HG03108 (cell line): Measurements from ENCODE around the gene IZUMO1R.
A peak's percentile ranks its signal among the peaks of the same experiment; 100 is the strongest.
"Not testable (repeated sequence)": the region's sequence is repeated elsewhere in the genome, so short reads cannot be mapped to it uniquely, and the experiment has no call there.

ENCODE experiments used
- ATAC-seq: cut with Tn5 transposase; IDR thresholded peaks from one replicate; pipeline ENCODE4 v1.9.1; 2021; ENCODE audit warnings: moderate library complexity; ENCODE audit not compliant: unreplicated experiment

IZUMO1R gene

DNA sequence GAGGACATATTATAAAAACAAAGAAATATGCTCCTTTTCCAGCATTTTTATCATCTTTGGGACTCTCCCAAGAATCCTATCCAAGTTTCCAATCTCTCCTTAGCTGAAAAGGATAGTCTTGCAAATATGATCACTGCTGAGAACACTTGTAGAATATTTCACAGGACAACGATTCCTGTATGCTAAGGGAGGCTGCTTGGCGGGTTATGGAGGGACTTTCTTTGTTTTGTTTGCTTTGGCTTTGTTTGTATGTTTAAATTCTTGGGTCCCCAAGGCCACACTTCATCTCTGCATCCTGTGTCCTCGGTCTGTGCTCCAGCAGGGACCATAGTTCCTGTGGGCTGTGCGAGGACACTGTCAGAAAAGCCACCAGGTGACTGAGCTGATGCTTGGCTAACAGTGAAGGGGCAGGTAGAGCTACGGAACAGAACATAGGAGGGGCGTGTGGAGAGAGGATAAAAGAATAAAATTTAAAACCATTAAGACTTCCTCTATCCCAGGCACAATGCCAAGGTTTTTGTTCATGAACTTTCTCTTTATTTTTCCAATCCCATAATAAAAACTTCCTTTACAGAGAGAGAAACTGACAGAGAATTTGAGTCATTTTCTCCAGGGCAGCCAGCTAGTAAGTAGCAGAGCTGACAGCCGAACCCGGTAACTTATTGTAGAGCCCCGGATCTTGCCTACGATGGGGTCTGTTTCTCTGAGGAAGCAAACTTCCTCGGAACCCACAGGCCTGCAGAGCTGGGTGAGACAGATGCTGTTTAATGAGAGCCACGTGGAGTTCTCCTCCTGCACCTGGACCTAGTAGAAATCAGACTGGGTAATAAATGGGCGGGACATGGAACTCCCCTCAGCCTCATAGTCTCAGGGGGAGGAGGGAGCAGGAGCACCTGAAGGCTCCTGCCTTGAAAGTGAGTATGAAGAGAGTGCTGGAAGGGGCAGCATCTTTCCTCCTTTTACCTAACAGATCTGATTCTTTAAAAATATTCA, at the start of gene IZUMO1R:
Gene IZUMO1R, plus strand, starts transcription at position 615 of the 993 bp plus-strand sequence. CDS start 1,057 bp downstream, outside the sequence.
- ATAC-seq, result no peak

DNA sequence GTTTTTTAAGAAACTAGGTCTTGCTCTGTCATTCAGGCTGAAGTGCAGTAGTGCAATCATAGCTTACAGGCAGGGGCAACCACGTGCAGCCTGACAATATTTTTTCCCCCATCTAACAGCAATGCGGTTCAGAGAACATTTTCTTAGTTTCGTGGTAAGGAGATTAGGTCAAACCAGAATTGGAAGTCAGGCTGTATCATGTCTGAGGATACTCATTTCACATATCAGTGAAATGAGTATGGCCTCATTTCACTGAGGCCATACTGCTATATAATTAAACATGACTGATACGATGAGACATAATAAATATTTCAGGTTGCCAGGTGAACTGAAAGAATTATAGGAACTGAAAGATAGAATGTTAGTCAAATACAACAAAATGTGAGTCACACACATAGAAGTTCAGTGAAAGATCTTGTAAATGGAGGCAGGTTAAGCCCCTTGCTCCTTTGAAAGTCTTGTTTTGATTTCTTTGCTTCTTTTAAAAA, 32.5 kb upstream of the IZUMO1R start:
- ATAC-seq, result peak; percentile 81

DNA sequence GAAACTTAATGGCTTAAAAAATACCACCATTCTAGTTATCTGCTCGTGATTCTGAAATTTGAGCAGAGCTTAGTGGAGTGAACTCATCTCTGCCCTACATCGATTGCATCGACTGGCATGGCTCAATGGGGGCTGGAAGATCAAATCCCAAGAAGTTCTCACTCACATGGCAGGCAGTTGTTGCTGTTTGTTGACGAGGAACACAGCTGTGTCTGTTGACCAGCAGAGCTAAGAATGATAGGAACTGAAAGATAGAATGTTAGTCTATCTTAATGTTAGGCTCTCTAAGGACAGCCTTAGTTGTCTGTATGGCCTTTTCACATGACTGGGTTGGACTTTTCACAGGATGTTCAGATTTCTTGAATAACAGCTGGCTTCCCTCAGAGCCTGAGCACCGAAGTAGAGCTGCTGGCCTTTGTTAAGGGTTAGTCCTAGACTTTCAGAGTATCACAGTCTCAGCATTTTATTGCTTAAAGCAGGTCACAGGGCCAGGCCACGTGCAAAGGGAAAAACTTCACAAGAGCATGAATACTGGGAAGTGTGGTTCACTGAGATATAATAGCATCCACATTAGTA, 31.6 kb upstream of the IZUMO1R start:
- no peak for ATAC-seq

DNA sequence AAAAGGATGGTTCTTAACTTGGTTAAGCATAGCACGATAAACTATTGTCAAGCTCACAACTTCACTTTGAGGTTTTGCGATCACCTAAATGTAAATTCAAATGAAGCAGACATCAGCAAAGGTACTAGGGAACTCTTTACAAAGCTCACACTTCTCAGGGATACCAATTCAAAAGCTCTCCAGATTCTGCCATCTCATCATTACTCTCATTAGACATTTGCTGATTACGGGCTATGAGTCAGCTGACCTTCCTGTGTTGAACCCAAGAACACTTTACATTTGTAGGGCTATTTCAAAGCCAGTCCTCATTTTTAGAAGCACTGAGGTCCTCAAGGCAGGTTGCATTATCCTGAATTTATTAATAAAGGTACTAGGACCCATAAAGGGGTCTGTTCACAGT, 28.4 kb upstream of the IZUMO1R start:
- ATAC-seq, result no peak

DNA sequence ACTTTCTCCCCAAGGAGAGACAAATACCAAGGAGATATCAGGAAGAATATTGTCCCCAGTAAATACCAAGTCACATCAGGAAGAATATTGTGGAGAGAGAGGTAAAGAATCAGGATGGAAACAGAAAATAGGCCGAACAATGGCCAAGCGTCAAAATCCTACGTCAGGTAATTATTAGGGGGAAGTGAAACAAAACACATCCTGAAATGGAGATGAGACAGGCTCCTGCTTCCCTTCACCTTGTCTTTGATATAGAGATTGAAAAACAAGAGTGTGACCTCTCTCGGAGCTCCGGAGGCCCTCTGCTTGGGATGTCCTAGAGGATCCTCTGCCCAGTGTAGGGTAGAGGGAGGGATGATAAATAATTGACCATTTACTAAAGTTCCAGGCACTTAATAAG, 27.4 kb upstream of the IZUMO1R start:
- ATAC-seq, result no peak

GRCh38 chr11:94278207-94278606, 26.2 kb upstream of the IZUMO1R start:
- not testable (repeated sequence) for ATAC-seq

- no peak for ATAC-seq
These were observed 24.4 kb upstream of the IZUMO1R start for GRCh38 chr11:94279996-94280395.

DNA sequence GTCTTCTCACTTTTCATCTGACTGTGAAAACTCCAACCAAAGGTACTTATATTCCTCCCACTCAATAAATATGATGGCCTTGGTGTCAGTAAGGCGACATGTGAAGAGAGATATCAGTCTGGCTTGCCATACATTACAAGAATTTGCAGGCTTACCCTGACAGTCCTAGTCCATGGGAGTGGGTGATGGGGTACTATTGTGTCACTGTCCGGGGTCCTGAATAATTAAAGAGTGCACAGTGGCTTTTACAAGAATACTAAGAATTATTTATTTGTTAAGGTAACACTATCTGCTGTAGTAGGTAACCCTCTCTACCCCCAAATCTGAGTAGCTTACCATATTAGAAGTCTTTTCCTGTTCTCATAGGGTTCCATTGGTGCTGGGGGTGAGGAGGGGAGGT, 23.1 kb upstream of the IZUMO1R start:
- ATAC-seq, result no peak

DNA sequence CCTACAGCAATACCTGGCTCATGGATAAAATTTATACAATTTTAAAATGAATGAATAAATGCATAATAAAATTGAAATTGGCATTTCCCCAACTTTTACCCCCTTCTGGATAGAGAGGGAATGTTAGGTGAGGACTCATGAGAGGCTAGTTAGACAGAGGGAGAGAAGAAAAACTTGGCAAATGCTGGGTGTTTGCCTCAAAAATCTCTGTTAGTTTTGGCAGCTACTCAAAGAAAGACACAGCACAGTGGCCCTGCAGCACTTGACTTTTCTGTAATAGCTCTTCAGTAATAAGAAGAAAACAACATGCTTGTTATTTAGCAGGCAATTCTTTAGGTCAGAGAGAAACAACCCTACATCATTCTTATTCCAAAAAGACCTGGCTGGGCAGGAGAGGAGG, 20.7 kb upstream of the IZUMO1R start:
- ATAC-seq, result no peak

- ATAC-seq, result no peak
These were observed 8.8 kb upstream of the IZUMO1R start for GRCh38 chr11:94295534-94295933.

DNA sequence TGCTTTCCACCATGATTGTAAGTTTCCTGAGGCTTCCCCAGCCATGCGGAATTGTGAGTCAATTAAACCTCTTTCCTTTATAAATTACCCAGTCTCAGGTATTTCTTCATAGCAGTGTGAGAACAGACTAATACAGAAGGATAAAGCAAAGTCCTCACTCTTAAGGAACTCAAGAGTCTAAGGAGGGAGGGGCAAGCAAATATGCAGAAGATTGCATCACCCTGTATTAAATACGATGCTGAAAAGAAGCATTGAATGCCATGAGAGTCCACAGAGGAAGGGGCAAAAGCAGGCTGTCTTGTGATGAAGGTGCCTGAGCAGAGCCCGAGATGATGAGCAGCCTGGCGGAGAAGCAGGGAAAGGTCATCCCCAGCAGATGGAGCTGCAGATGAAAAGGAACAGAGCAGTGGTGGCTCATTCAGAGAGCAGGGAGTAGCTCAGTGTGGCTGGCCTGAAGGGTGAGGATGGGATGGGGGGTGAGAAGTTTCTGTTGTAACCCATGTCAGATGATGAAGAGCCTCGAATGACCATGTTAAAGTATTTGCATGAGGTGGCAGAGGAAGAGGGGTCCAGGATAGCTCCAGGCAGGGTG, 6.3 kb upstream of the IZUMO1R start:
- ATAC-seq, result no peak

GRCh38 chr11:94302776-94303175, 1.6 kb upstream of the IZUMO1R start:
- no peak for ATAC-seq

- ATAC-seq, result no peak
These were observed 766 bp downstream of the IZUMO1R start for GRCh38 chr11:94305146-94305545.

GRCh38 chr11:94307101-94307791, 2.9 kb downstream of the IZUMO1R start:
- ATAC-seq, result no peak

DNA sequence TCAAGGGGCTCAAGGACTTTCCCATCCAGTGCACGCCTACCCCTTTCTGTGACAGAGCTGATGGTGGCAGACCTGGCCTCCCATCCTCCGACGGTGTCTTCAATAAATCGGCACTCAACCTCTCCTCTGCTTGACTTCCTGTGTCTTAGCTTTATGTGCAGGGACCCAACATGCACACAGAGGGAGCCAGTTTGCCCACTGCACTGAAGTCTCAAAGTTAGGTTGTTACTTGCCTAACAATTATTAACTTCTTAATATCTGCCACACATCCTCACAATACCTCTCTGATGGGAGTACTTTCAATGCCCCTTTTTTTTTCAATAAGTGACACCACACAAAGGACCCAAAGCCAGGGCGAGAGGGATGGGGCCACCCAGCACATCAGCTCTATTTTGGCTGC, 3.6 kb downstream of the IZUMO1R start:
- ATAC-seq, result no peak

DNA sequence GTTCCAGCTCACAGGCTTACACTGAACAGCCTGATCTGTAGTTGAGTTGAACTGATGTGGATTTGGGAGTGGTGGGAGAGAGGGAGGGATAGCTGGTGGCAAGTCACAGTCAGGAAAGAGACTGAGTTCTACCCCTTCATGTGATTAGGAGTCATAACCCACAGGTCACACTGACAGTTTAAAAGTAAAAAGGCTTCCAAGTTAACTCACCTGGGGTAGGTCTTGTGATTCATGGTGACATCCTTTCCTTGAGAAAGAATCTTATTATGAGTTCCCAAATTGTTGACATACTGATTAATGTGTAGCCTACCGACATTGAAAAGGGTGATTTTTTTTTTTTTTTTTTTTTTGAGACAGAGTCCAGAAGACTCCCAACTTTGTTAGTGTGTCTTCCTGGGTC, 5.4 kb downstream of the IZUMO1R start:
- ATAC-seq, result no peak

GRCh38 chr11:94310191-94310875, 6.0 kb downstream of the IZUMO1R start:
- ATAC-seq, result no peak

- ATAC-seq, result no peak
These were observed 8.0 kb downstream of the IZUMO1R start for GRCh38 chr11:94312339-94312738.

- no peak for ATAC-seq
These were observed 9.7 kb downstream of the IZUMO1R start for GRCh38 chr11:94314064-94314463.

- no peak for ATAC-seq
These were observed 11.3 kb downstream of the IZUMO1R start for GRCh38 chr11:94315664-94316063.

GRCh38 chr11:94322501-94322900, 18.1 kb downstream of the IZUMO1R start:
- ATAC-seq, result no peak
